Stimulated activated effector memory CD8-positive, alpha-beta T cell treated with anti-CD3 and anti-CD28 coated beads, Interleukin-12 subunit alpha, Interleukin-12 subunit beta, amount 100 ng/mL, for 72 hours (primary cell): ENCODE results near the gene ANKRD52.

Source experiments
- ATAC-seq: fragments of 150-1000 bp; cut with Tn5 transposase; 2 replicates; pipeline ENCODE4 v1.10.0; 2021
- DNase-seq, 2 donors: peaks; one replicate each; pipeline ENCODE4 v3.0.0; 2021 to 2022; ENCODE audit warnings: low spot score in 2 of 2
- H3K27ac Mint-ChIP-seq: one replicate; pipeline ENCODE4 v1.8.0; 2022; ENCODE audit warnings: mild to moderate bottlenecking, mixed read lengths
- H3K36me3 Mint-ChIP-seq: one replicate; pipeline ENCODE4 v1.8.0; 2022; ENCODE audit warnings: mild to moderate bottlenecking, mixed read lengths
- H3K4me1 Mint-ChIP-seq: one replicate; pipeline ENCODE4 v1.8.0; 2022; ENCODE audit warnings: mixed read lengths
- H3K4me3 Mint-ChIP-seq: one replicate; pipeline ENCODE4 v1.8.0; 2022; ENCODE audit warnings: mild to moderate bottlenecking, mixed read lengths
- H3K9me3 Mint-ChIP-seq: one replicate; pipeline ENCODE4 v1.8.0; 2022; ENCODE audit warnings: mixed read lengths

The ANKRD52 gene

GRCh38 chr12:56258068-56258819 is at the start of gene ANKRD52:
Gene ANKRD52 (minus strand): TSS chr12:56258384. CDS start chr12:56258269, 115 bp downstream.
- Mint-ChIP-seq H3K36me3 (peaks cover 38% of the 10 kb centered on the region), H3K4me3 (peak within 1 kb of the TSS; percentile 91), H3K27ac (peak within 1 kb of the TSS; percentile 93), H3K4me1 (peaks cover 34% of the 10 kb centered on the region), H3K9me3 (no peaks in the 10 kb centered on the region)
- ATAC-seq (peak; percentile 96), DNase-seq (peak; percentile 89 to 90)

GRCh38 chr12:56307221-56307965 is 49.2 kb upstream of the ANKRD52 start:
- DNase-seq = no peak

GRCh38 chr12:56304872-56305590 is 46.8 kb upstream of the ANKRD52 start:
- Mint-ChIP-seq H3K9me3 (no peaks in the 10 kb centered on the region), H3K4me3 (no peak overlapping the region), H3K36me3 (peaks cover 79% of the 10 kb centered on the region), H3K27ac (peak overlapping the region; percentile 16), H3K4me1 (peaks cover 20% of the 10 kb centered on the region)
- DNase-seq = no peak
- no peak for ATAC-seq

More at GRCh38 chr12:56307221-56307965, 49.2 kb upstream of the ANKRD52 start:
- Mint-ChIP-seq H3K36me3 (peaks cover 95% of the 10 kb centered on the region), H3K9me3 (no peaks in the 10 kb centered on the region), H3K4me3 (no peak overlapping the region), H3K4me1 (peaks cover under 1% of the 10 kb centered on the region), H3K27ac (no peak overlapping the region)
- ATAC-seq = no peak

GRCh38 chr12:56304276-56304675 is 46.1 kb upstream of the ANKRD52 start:
- Mint-ChIP-seq H3K4me3 (no peak overlapping the region), H3K36me3 (peaks cover 77% of the 10 kb centered on the region), H3K9me3 (no peaks in the 10 kb centered on the region), H3K4me1 (peaks cover 25% of the 10 kb centered on the region), H3K27ac (no peak overlapping the region)
- no peak for DNase-seq
- ATAC-seq = no peak

- H3K9me3 Mint-ChIP-seq = no peaks in the 10 kb centered on the region
- H3K4me1 Mint-ChIP-seq = peaks cover 55% of the 10 kb centered on the region
- ATAC-seq (no peak), DNase-seq (no peak)
- peaks cover 77% of the 10 kb centered on the region for H3K36me3 Mint-ChIP-seq
- H3K4me3 Mint-ChIP-seq = peak overlapping the region; percentile 95
- H3K27ac Mint-ChIP-seq = peak overlapping the region; percentile 93
Observed at GRCh38 chr12:56300644-56301464, 42.7 kb upstream of the ANKRD52 start.

- H3K4me3 Mint-ChIP-seq = peak within 1 kb of the TSS; percentile 95
- ATAC-seq (peak; percentile 97), DNase-seq (peak; percentile 90 to 98)
- peaks cover 55% of the 10 kb centered on the region for H3K4me1 Mint-ChIP-seq
- peaks cover 77% of the 10 kb centered on the region for H3K36me3 Mint-ChIP-seq
- no peaks in the 10 kb centered on the region for H3K9me3 Mint-ChIP-seq
- H3K27ac Mint-ChIP-seq = peak within 1 kb of the TSS; percentile 93
Observed at GRCh38 chr12:56299853-56300643, 41.9 kb upstream of the ANKRD52 start, which contains the start of gene CS. Gene CS (minus strand): TSS chr12:56300330. CDS start chr12:56300201, 129 bp downstream.

GRCh38 chr12:56299308-56299852 is 41.2 kb upstream of the ANKRD52 start:
- DNase-seq (no peak), ATAC-seq (peak; percentile 4)
- Mint-ChIP-seq H3K36me3 (peaks cover 77% of the 10 kb centered on the region), H3K4me1 (peaks cover 55% of the 10 kb centered on the region), H3K4me3 (peak overlapping the region; percentile 95), H3K27ac (peak overlapping the region; percentile 93), H3K9me3 (no peaks in the 10 kb centered on the region)

- no peaks in the 10 kb centered on the region for H3K9me3 Mint-ChIP-seq
- no peak for DNase-seq
- peaks cover 55% of the 10 kb centered on the region for H3K4me1 Mint-ChIP-seq
- no peak for ATAC-seq
- H3K36me3 Mint-ChIP-seq = peaks cover 77% of the 10 kb centered on the region
- H3K27ac Mint-ChIP-seq = peak overlapping the region; percentile 93
- peak overlapping the region; percentile 95 for H3K4me3 Mint-ChIP-seq
Observed at GRCh38 chr12:56298828-56299227, 40.6 kb upstream of the ANKRD52 start.

GRCh38 chr12:56297400-56297799 is 39.2 kb upstream of the ANKRD52 start:
- Mint-ChIP-seq H3K27ac (peak overlapping the region; percentile 26), H3K9me3 (no peaks in the 10 kb centered on the region), H3K36me3 (peaks cover 80% of the 10 kb centered on the region), H3K4me3 (peak overlapping the region; percentile 95), H3K4me1 (peaks cover 54% of the 10 kb centered on the region)
- DNase-seq (no peak), ATAC-seq (no peak)

- Mint-ChIP-seq H3K27ac (peak overlapping the region; percentile 50), H3K36me3 (peaks cover 88% of the 10 kb centered on the region), H3K4me3 (no peak overlapping the region), H3K9me3 (no peaks in the 10 kb centered on the region), H3K4me1 (peaks cover 50% of the 10 kb centered on the region)
- ATAC-seq (no peak), DNase-seq (no peak)
Observed at GRCh38 chr12:56296295-56296694, 38.1 kb upstream of the ANKRD52 start.

- Mint-ChIP-seq H3K36me3 (peaks cover 99% of the 10 kb centered on the region), H3K9me3 (no peaks in the 10 kb centered on the region), H3K4me3 (no peak overlapping the region), H3K4me1 (peaks cover 34% of the 10 kb centered on the region), H3K27ac (no peak overlapping the region)
- no peak for DNase-seq
- ATAC-seq = no peak
Observed at GRCh38 chr12:56293795-56294194, 35.6 kb upstream of the ANKRD52 start.

GRCh38 chr12:56288705-56289387 is 30.7 kb upstream of the ANKRD52 start:
- peaks cover 9% of the 10 kb centered on the region for H3K4me1 Mint-ChIP-seq
- no peak overlapping the region for H3K27ac Mint-ChIP-seq
- ATAC-seq (no peak), DNase-seq (no peak)
- H3K9me3 Mint-ChIP-seq = no peaks in the 10 kb centered on the region
- no peak overlapping the region for H3K4me3 Mint-ChIP-seq
- H3K36me3 Mint-ChIP-seq = peaks cover 99% of the 10 kb centered on the region

- H3K27ac Mint-ChIP-seq = peak overlapping the region; percentile 67
- H3K4me1 Mint-ChIP-seq = peaks cover 3% of the 10 kb centered on the region
Observed at GRCh38 chr12:56286044-56286830, 28.1 kb upstream of the ANKRD52 start.

More at GRCh38 chr12:56286044-56286830, 28.1 kb upstream of the ANKRD52 start:
- ATAC-seq (no peak), DNase-seq (no peak)
- no peaks in the 10 kb centered on the region for H3K9me3 Mint-ChIP-seq
- H3K36me3 Mint-ChIP-seq = peaks cover 99% of the 10 kb centered on the region
- H3K4me3 Mint-ChIP-seq = no peak overlapping the region
